ENCODE data around the gene LRP1B. TPM values are rescaled to one million over a fixed set of nuclear protein-coding genes. Genes with fewer than 3 reads are reported as not detected.

Gene LRP1B
- polyA plus RNA-seq, 1 of the 3 experiments (the other 2 are of a cell fraction) = 0.28 TPM

GRCh38 chr2:140512106-140512505 lies 1618.7 kb downstream of the LRP1B start:
- no peak for TF ChIP-seq EZH2phosphoT487 (IDR thresholded peaks at IDR 0.05; ENCODE audit: borderline replicate concordance, low read depth)
- TF ChIP-seq MXI1 (IDR thresholded peaks at IDR 0.05; ENCODE audit: low read depth, low read length) = no peak
- no peak for TF ChIP-seq NFIC (IDR thresholded peaks at IDR 0.05; ENCODE audit: borderline replicate concordance)
- TF ChIP-seq EP300 (IDR thresholded peaks at IDR 0.05; ENCODE audit: borderline replicate concordance in 1 of 2, low read depth in 1 of 2, low read length in 1 of 2) = no peak
- no peak for TF ChIP-seq CHD2 (IDR thresholded peaks at IDR 0.05; ENCODE audit: low read length, partially characterized antibody)
- TF ChIP-seq TCF12 (IDR thresholded peaks at IDR 0.05) = no peak
- H3K27me3 ChIP-seq (ENCODE audit: insufficient read depth) = no peaks in the 10 kb centered on the region

GRCh38 chr2:140509765-140510164 lies 1621.1 kb downstream of the LRP1B start:
- ChIA-PET CTCF (no interaction called here), POLR2A (no interaction called here)
- H3K27me3 ChIP-seq (ENCODE audit: insufficient read depth) = no peaks in the 10 kb centered on the region
- no peaks in the 10 kb centered on the region for H3K9me2 ChIP-seq
- H3K36me3 ChIP-seq (replicated peaks in 1 of 2; ENCODE audit: control insufficient read depth in 1 of 2, insufficient read depth in 2 of 2, low read length in 1 of 2) = no peaks in the 10 kb centered on the region
- H4K20me1 ChIP-seq (ENCODE audit: insufficient read depth) = no peaks in the 10 kb centered on the region
- no peaks in the 10 kb centered on the region for H3F3A ChIP-seq (replicated peaks; ENCODE audit: insufficient read depth)
- H2AFZ ChIP-seq (ENCODE audit: low read depth) = no peak overlapping the region
- no peaks in the 10 kb centered on the region for H3K9me3 ChIP-seq
- DNase-seq = no peak
- H3K27ac ChIP-seq (ENCODE audit: low read depth in 2 of 2, low read length in 1 of 2) = no peak overlapping the region
- H3K79me2 ChIP-seq (ENCODE audit: insufficient read depth) = no peaks in the 10 kb centered on the region
- no peak overlapping the region for H3K4me3 ChIP-seq (ENCODE audit: low read depth in 2 of 2, low read length in 1 of 2)
- 96% methylated on average over 6 of the region's 6 CpGs for WGBS (ENCODE audit: low lambda C conversion rate)
- TF ChIP-seq, protein P1, sequence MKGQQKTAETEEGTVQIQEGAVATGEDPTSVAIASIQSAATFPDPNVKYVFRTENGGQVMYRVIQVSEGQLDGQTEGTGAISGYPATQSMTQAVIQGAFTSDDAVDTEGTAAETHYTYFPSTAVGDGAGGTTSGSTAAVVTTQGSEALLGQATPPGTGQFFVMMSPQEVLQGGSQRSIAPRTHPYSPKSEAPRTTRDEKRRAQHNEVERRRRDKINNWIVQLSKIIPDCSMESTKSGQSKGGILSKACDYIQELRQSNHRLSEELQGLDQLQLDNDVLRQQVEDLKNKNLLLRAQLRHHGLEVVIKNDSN (IDR thresholded peaks at IDR 0.05; ENCODE audit: borderline replicate concordance, low read depth) = no peak
- no peak for TF ChIP-seq RAD21 (IDR thresholded peaks at IDR 0.05; ENCODE audit: low read length)
- TF ChIP-seq, protein P2, sequence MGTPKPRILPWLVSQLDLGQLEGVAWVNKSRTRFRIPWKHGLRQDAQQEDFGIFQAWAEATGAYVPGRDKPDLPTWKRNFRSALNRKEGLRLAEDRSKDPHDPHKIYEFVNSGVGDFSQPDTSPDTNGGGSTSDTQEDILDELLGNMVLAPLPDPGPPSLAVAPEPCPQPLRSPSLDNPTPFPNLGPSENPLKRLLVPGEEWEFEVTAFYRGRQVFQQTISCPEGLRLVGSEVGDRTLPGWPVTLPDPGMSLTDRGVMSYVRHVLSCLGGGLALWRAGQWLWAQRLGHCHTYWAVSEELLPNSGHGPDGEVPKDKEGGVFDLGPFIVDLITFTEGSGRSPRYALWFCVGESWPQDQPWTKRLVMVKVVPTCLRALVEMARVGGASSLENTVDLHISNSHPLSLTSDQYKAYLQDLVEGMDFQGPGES (IDR thresholded peaks at IDR 0.05; ENCODE audit: low read depth, low read length) = no peak
- TF ChIP-seq REST (IDR thresholded peaks at IDR 0.05; ENCODE audit: low read depth, low read length) = no peak
- H3K4me2 ChIP-seq = no peak overlapping the region
- H3K4me1 ChIP-seq (ENCODE audit: control insufficient read depth in 1 of 2, insufficient read depth in 2 of 2, low read depth in 1 of 2, low read length in 1 of 2) = no peaks in the 10 kb centered on the region; a peak in 1 of 4 replicates
- no peak overlapping the region for H3K9ac ChIP-seq

More at GRCh38 chr2:140512106-140512505, 1618.7 kb downstream of the LRP1B start:
- no peaks in the 10 kb centered on the region for H3K9me3 ChIP-seq
- ChIA-PET POLR2A (no interaction called here), CTCF (no interaction called here)
- no peaks in the 10 kb centered on the region for H3K9me2 ChIP-seq
- H3K27ac ChIP-seq (ENCODE audit: low read depth in 2 of 2, low read length in 1 of 2) = no peak overlapping the region
- no peaks in the 10 kb centered on the region for H3K79me2 ChIP-seq (ENCODE audit: insufficient read depth)
- H2AFZ ChIP-seq (ENCODE audit: low read depth) = no peak overlapping the region
- H4K20me1 ChIP-seq (ENCODE audit: insufficient read depth) = no peaks in the 10 kb centered on the region
- H3F3A ChIP-seq (replicated peaks; ENCODE audit: insufficient read depth) = no peaks in the 10 kb centered on the region
- no peaks in the 10 kb centered on the region for H3K36me3 ChIP-seq (replicated peaks in 1 of 2; ENCODE audit: control insufficient read depth in 1 of 2, insufficient read depth in 2 of 2, low read length in 1 of 2)
- H3K4me3 ChIP-seq (ENCODE audit: low read depth in 2 of 2, low read length in 1 of 2) = no peak overlapping the region
- H3K4me1 ChIP-seq (ENCODE audit: control insufficient read depth in 1 of 2, insufficient read depth in 2 of 2, low read depth in 1 of 2, low read length in 1 of 2) = no peaks in the 10 kb centered on the region; a peak in 1 of 4 replicates
- WGBS (ENCODE audit: low lambda C conversion rate) = 50% methylated on average over 3 of the region's 3 CpGs
- no peak for DNase-seq
- H3K4me2 ChIP-seq = no peak overlapping the region
- H3K9ac ChIP-seq = no peak overlapping the region
